Endothelial cell of umbilical vein (primary cell): ENCODE data around the gene PPM1H. TPM values are rescaled to one million over a fixed set of nuclear protein-coding genes. Genes with fewer than 3 reads are reported as not detected.

ENCODE experiments used
- BruUV-seq: library from RNA; stranded (reverse); fragments of 400-500 nt; replicated peaks from 2 replicates; lab custom pipeline; 2021; lab: Mats Ljungman, UMichigan
- CTCF ChIA-PET: fragments of 300-600, 350-600 bp; sonication (Branson Sonifier 250); formaldehyde crosslinking; loops from one replicate; lab custom pipeline; 2021; ENCODE audit warnings: antibody characterized with exemption, inconsistent platforms; lab: Charles Lee
- POLR2A ChIA-PET: fragments of 300-600, 350-600 bp; sonication (Branson Sonifier 250); formaldehyde crosslinking; loops from one replicate; lab custom pipeline; 2021; ENCODE audit warnings: antibody characterized with exemption, inconsistent platforms; lab: Charles Lee
- DNase-seq: peaks from one replicate; pipeline ENCODE4 v3.0.0-alpha.2; 2011; ENCODE audit warnings: low read depth, low spot score
- FAIRE-seq: peaks from 2 replicates; lab custom pipeline; 2011; peaks lifted over from hg19 to GRCh38; lab: Jason Lieb, UNC
- H2AFZ ChIP-seq: 2 replicates; pipeline ENCODE4 v1.6.0; 2012; ENCODE audit warnings: low read depth, low read length, control low read depth, inconsistent platforms
- H3K27ac ChIP-seq: 2 replicates; pipeline ENCODE4 v1.5.1; 2011; ENCODE audit warnings: low read depth, mild to moderate bottlenecking, control low read depth, low read length, moderate library complexity; ENCODE audit not compliant: insufficient read depth
- H3K27me3 ChIP-seq, 2 experiments: 2 replicates each; pipeline versions ENCODE4 v1.6.0 to v1.6.1; 2011; ENCODE audit warnings: low read length in 2 of 2, mixed read lengths in 1 of 2; ENCODE audit not compliant: control insufficient read depth in 2 of 2, insufficient read depth in 2 of 2
- H3K36me3 ChIP-seq, 2 experiments: 2 replicates in 1 of 2; 3 replicates in 1 of 2; pipeline ENCODE4 v1.5.1; 2011; ENCODE audit warnings: low read length in 2 of 2, mild to moderate bottlenecking in 1 of 2, moderate library complexity in 1 of 2; ENCODE audit not compliant: control insufficient read depth in 2 of 2, insufficient read depth in 2 of 2; ENCODE audit errors: extremely low read depth in 1 of 2
- H3K4me1 ChIP-seq: 3 replicates; pipeline ENCODE4 v1.5.1; 2011; ENCODE audit warnings: mild to moderate bottlenecking, low read length; ENCODE audit not compliant: control insufficient read depth, insufficient read depth; ENCODE audit errors: extremely low read depth
- H3K4me2 ChIP-seq: 2 replicates; pipeline ENCODE4 v1.6.1; 2011; ENCODE audit warnings: low read length, control low read depth, mixed read lengths; ENCODE audit not compliant: insufficient read depth
- H3K4me3 ChIP-seq, 3 experiments: fragments of 200-600 bp in 1 of 3; sonication (generic), shearing (Covaris generic) in 1 of 3; replicated peaks in 1 of 3; 2 replicates each; pipeline ENCODE4 v1.5.1; 2011 to 2016; ENCODE audit warnings: control low read depth in 3 of 3, low read length in 3 of 3, mild to moderate bottlenecking in 2 of 3, inconsistent platforms in 1 of 3, low read depth in 1 of 3, moderate library complexity in 1 of 3; ENCODE audit not compliant: insufficient read depth in 1 of 3
- H3K79me2 ChIP-seq: 2 replicates; pipeline ENCODE4 v1.6.0; 2012; ENCODE audit warnings: low read length, inconsistent platforms; ENCODE audit not compliant: control insufficient read depth, insufficient read depth
- H3K9ac ChIP-seq: replicated peaks from 2 replicates; pipeline ENCODE3; 2011; ENCODE audit warnings: low read length, control low read depth; ENCODE audit not compliant: insufficient read depth; ENCODE audit errors: extremely low read depth
- H3K9me1 ChIP-seq: replicated peaks from 3 replicates; pipeline ENCODE4 v1.6.0; 2011; ENCODE audit warnings: mild to moderate bottlenecking, low read length; ENCODE audit not compliant: control insufficient read depth, insufficient read depth; ENCODE audit errors: extremely low read depth
- H3K9me3 ChIP-seq: replicated peaks from 2 replicates; pipeline ENCODE4 v1.5.1; 2012; ENCODE audit warnings: low read length, inconsistent platforms; ENCODE audit not compliant: control insufficient read depth, insufficient read depth
- H4K20me1 ChIP-seq: replicated peaks from 2 replicates; pipeline ENCODE3; 2011; ENCODE audit warnings: mild to moderate bottlenecking, low read length; ENCODE audit not compliant: control insufficient read depth, insufficient read depth; ENCODE audit errors: extremely low read depth
- GATA2 ChIP-seq: IDR thresholded peaks from 2 replicates; pipeline ENCODE4 v1.7.0; 2011; ENCODE audit warnings: low read depth, mild to moderate bottlenecking, moderate library complexity, mixed read lengths, low read length; ENCODE audit not compliant: insufficient read length, insufficient read depth
- JUN ChIP-seq: IDR thresholded peaks from 2 replicates; pipeline ENCODE4 v1.6.1; 2011; ENCODE audit warnings: borderline replicate concordance, low read depth; ENCODE audit not compliant: insufficient read length, insufficient read depth
- MYC ChIP-seq: IDR thresholded peaks from one replicate; pipeline ENCODE4 v1.6.1; 2011; ENCODE audit warnings: mild to moderate bottlenecking, low read depth, low read length
- POLR2A ChIP-seq: IDR thresholded peaks from 2 replicates; pipeline ENCODE4 v1.6.1; 2012; ENCODE audit warnings: low read depth, mild to moderate bottlenecking, control low read depth, low read length
- POLR2AphosphoS5 ChIP-seq: IDR thresholded peaks from 2 replicates; pipeline ENCODE4 v1.6.1; 2012; ENCODE audit warnings: low read depth, mild to moderate bottlenecking, control low read depth, low read length, moderate library complexity; ENCODE audit not compliant: insufficient read depth
- dilution Hi-C: fragments of 300-500 bp; cut with MboI; formaldehyde crosslinking; loops from one replicate; pipeline ENCODE4 v1.15.0; 2019; ENCODE audit warnings: low sequenced_read_pairs; ENCODE audit not compliant: extremely low pct_ligation_motif_present
- intact Hi-C: fragments of 100-400 bp; cut with micrococcal nuclease; formaldehyde crosslinking; loops from one replicate; pipeline ENCODE4 v1.10.0; 2022
- polyA plus RNA-seq, 4 experiments: library from polyadenylated mRNA; depleted of rRNA in 3 of 4; stranded (reverse) in 3 of 4; unstranded in 1 of 4; fragments of >200 nt; gene quantifications; 2 replicates each; pipeline versions ENCODE4 v1.2.1 to v1.2.3, GENCODE V29; 2011 to 2012; ENCODE audit warnings: missing spikeins in 1 of 4
- total RNA-seq: library from RNA; stranded (reverse); gene quantifications from 2 replicates; pipeline ENCODE4 v1.2.3, GENCODE V29; 2021
- TF ChIP-seq, protein P1 (sequence below), 2 donors: IDR thresholded peaks; 1 replicate in 1 of 2; 2 replicates in 1 of 2; pipeline ENCODE4 v1.5.1; 2011; ENCODE audit warnings: low read length in 2 of 2, mild to moderate bottlenecking in 2 of 2, moderate library complexity in 2 of 2, control low read depth in 1 of 2, inconsistent platforms in 1 of 2, low read depth in 1 of 2; ENCODE audit not compliant: insufficient read depth in 1 of 2; ENCODE audit errors: extremely low read depth in 1 of 2
- TF ChIP-seq, protein P2 (sequence below): IDR thresholded peaks from 2 replicates; pipeline ENCODE4 v1.6.1; 2011; ENCODE audit not compliant: insufficient read depth, insufficient read length

The PPM1H gene
- total and polyA plus RNA-seq, 2 donors (not counting 3 experiments of a cell fraction or from before 2014, with no cell fraction given) = 1.0 to 7.2 TPM

DNA sequence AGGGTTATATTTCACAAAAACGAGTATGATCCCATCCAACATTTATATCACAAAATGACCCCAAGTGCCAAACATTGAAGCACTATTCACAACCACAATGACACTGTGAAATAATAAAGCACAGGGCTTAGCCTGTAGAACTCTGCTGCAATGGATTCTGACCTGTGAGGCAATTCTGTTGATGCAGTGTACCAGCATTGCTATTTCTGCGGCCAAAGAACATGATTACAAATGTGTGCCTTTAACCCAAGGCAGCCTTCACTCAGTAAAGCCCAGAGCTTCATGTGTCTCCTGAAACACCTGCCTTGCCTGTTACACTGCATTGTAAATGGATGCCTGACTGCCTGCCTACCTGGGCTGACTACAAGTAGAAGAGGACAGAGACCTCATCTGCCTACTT lies 158.0 kb downstream of the PPM1H start:
- no peaks in the 10 kb centered on the region for H3K9me1 ChIP-seq
- dilution Hi-C loops = loop anchor here (25.0 kb wide), 1 partner anchor 165 kb away; no protein-coding TSS in a partner anchor
- CTCF ChIA-PET = no interaction called here
- no peaks in the 10 kb centered on the region for H3K36me3 ChIP-seq
- no peaks in the 10 kb centered on the region for H3K9me3 ChIP-seq
- no peak overlapping the region for H3K4me2 ChIP-seq
- H2AFZ ChIP-seq = no peak overlapping the region
- POLR2A ChIA-PET = no interaction called here
- no peak overlapping the region for H3K9ac ChIP-seq
- H4K20me1 ChIP-seq = no peaks in the 10 kb centered on the region
- no peak overlapping the region for H3K27ac ChIP-seq
- TF ChIP-seq POLR2AphosphoS5 = no peak
- no peak for TF ChIP-seq GATA2
- TF ChIP-seq, protein P1, sequence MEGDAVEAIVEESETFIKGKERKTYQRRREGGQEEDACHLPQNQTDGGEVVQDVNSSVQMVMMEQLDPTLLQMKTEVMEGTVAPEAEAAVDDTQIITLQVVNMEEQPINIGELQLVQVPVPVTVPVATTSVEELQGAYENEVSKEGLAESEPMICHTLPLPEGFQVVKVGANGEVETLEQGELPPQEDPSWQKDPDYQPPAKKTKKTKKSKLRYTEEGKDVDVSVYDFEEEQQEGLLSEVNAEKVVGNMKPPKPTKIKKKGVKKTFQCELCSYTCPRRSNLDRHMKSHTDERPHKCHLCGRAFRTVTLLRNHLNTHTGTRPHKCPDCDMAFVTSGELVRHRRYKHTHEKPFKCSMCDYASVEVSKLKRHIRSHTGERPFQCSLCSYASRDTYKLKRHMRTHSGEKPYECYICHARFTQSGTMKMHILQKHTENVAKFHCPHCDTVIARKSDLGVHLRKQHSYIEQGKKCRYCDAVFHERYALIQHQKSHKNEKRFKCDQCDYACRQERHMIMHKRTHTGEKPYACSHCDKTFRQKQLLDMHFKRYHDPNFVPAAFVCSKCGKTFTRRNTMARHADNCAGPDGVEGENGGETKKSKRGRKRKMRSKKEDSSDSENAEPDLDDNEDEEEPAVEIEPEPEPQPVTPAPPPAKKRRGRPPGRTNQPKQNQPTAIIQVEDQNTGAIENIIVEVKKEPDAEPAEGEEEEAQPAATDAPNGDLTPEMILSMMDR (IDR thresholded peaks at IDR 0.05; ENCODE audit: extremely low read depth in 1 of 2, insufficient read depth in 1 of 2, low read depth in 1 of 2, low read length in 2 of 2) = no peak
- TF ChIP-seq JUN = no peak
- TF ChIP-seq, protein P2, sequence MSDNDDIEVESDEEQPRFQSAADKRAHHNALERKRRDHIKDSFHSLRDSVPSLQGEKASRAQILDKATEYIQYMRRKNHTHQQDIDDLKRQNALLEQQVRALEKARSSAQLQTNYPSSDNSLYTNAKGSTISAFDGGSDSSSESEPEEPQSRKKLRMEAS = no peak
- no peak for TF ChIP-seq MYC
- TF ChIP-seq POLR2A = no peak
- intact Hi-C loops = no loop called here
- BruUV-seq = no TSS peak
- H3K4me3 ChIP-seq = no peak overlapping the region
- DNase-seq (no peak), FAIRE-seq (no peak)
- H3K79me2 ChIP-seq = no peaks in the 10 kb centered on the region
- H3K27me3 ChIP-seq = no peaks in the 10 kb centered on the region
- H3K4me1 ChIP-seq = no peaks in the 10 kb centered on the region
